Activated T-cell treated with anti-CD3 and anti-CD28 coated beads for 48 hours (primary cell): ENCODE data around the gene IRGQ.
"Not testable (repeated sequence)": the region's sequence is repeated elsewhere in the genome, so short reads cannot be mapped to it uniquely, and the experiment has no call there.

Source experiments
- DNase-seq: peaks from one replicate; pipeline ENCODE4 v3.0.0-alpha.2; 2020; ENCODE audit warnings: low read depth

IRGQ gene

GRCh38 chr19:43595999-43596841 is at the start of gene IRGQ, which contains the start of gene ZNF576:
IRGQ (minus strand) TSS chr19:43596134; CDS start chr19:43595338, 796 bp downstream.
ZNF576 (plus strand) TSS chr19:43596595; CDS start chr19:43597109, 514 bp downstream.
- peak; percentile 99 for DNase-seq

GRCh38 chr19:43644181-43644580 is 48.2 kb upstream of the IRGQ start:
- no peak for DNase-seq

- no peak for DNase-seq
Measured at GRCh38 chr19:43643326-43643725, 47.4 kb upstream of the IRGQ start.

- no peak for DNase-seq
Measured at GRCh38 chr19:43642531-43642930, 46.6 kb upstream of the IRGQ start.

- no peak for DNase-seq
Measured at GRCh38 chr19:43641333-43641732, 45.4 kb upstream of the IRGQ start.

GRCh38 chr19:43640424-43640757 is 44.5 kb upstream of the IRGQ start:
- DNase-seq: no peak

GRCh38 chr19:43639519-43640423 is 43.8 kb upstream of the IRGQ start, which contains the start of gene CADM4:
CADM4 (minus strand) TSS chr19:43639850; CDS start chr19:43639790, 60 bp downstream.
- peak; percentile 43 for DNase-seq

GRCh38 chr19:43638995-43639518 is 43.1 kb upstream of the IRGQ start:
- DNase-seq: no peak

- DNase-seq: no peak
Measured at GRCh38 chr19:43638214-43638994, 42.5 kb upstream of the IRGQ start.

GRCh38 chr19:43636121-43636683 is 40.3 kb upstream of the IRGQ start:
- DNase-seq: no peak

GRCh38 chr19:43635561-43635940 is 39.6 kb upstream of the IRGQ start:
- DNase-seq: not testable (repeated sequence)

GRCh38 chr19:43634872-43635560 is 39.1 kb upstream of the IRGQ start:
- DNase-seq: no peak

- no peak for DNase-seq
Measured at GRCh38 chr19:43634506-43634871, 38.6 kb upstream of the IRGQ start.

- DNase-seq: no peak
Measured at GRCh38 chr19:43634068-43634467, 38.1 kb upstream of the IRGQ start.

GRCh38 chr19:43633520-43633919 is 37.6 kb upstream of the IRGQ start:
- no peak for DNase-seq

GRCh38 chr19:43631491-43631890 is 35.6 kb upstream of the IRGQ start:
- DNase-seq: no peak

GRCh38 chr19:43628646-43629326 is 32.9 kb upstream of the IRGQ start:
- DNase-seq: no peak

- no peak for DNase-seq
Measured at GRCh38 chr19:43626838-43627237, 30.9 kb upstream of the IRGQ start.

GRCh38 chr19:43625918-43626579 is 30.1 kb upstream of the IRGQ start:
- DNase-seq: no peak

GRCh38 chr19:43624933-43625332 is 29.0 kb upstream of the IRGQ start:
- peak; percentile 82 for DNase-seq
